Bronchial epithelial cell (primary cell): ENCODE measurements around the gene ZNF350. TPM values are rescaled to one million over a fixed set of nuclear protein-coding genes. Genes with fewer than 3 reads are reported as not detected.
"Not testable (repeated sequence)": the region's sequence is repeated elsewhere in the genome, so short reads cannot be mapped to it uniquely, and the experiment has no call there.

Source experiments
- DNase-seq: peaks from one replicate; pipeline ENCODE4 v3.0.0-alpha.2; 2010; ENCODE audit warnings: low read depth
- FAIRE-seq: peaks from 2 replicates; lab custom pipeline; 2011; peaks lifted over from hg19 to GRCh38; lab: Jason Lieb, UNC
- H3K27me3 ChIP-seq: 2 replicates; pipeline ENCODE4 v1.5.1; 2011; ENCODE audit warnings: low read length; ENCODE audit not compliant: control insufficient read depth, insufficient read depth
- H3K36me3 ChIP-seq: 2 replicates; pipeline ENCODE4 v1.5.1; 2011; ENCODE audit warnings: low read length; ENCODE audit not compliant: control insufficient read depth, insufficient read depth
- H3K4me3 ChIP-seq: 2 replicates; pipeline ENCODE4 v1.5.1; 2011; ENCODE audit warnings: mild to moderate bottlenecking, low read depth, low read length, control low read depth
- total RNA-seq: library from RNA; depleted of rRNA; stranded (reverse); fragments of >200 nt; gene quantifications from 2 replicates; pipeline ENCODE4 v1.2.1, GENCODE V29; 2014
- TF ChIP-seq, protein P1 (sequence below): IDR thresholded peaks from 2 replicates; pipeline ENCODE4 v1.5.1; 2011; ENCODE audit warnings: mild to moderate bottlenecking, moderate library complexity, low read length, control low read depth, inconsistent platforms; ENCODE audit not compliant: insufficient read depth, severe bottlenecking

The ZNF350 gene
- total RNA-seq, 1 donor from 2014 or later, result 11.6 TPM

DNA sequence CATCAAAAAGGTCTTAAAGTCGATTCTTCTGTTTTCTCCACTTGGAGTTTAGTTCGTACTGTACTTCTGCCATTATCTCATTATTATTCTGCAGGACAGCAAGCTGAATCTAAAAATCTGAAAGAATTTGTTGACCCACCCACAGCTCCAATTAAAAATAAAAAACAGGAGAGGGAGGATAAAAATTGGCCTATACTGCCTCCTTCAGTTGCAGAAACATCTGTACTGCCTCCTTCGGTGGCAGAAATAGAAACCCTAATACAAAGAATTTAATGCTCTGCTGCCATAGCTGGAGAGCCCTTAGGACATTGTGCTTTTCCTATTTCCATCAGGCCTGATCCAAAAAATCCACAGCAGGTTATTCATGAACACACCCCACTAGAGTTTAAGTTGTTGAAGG is 9.8 kb downstream of the ZNF350 start:
- TF ChIP-seq, protein P1, sequence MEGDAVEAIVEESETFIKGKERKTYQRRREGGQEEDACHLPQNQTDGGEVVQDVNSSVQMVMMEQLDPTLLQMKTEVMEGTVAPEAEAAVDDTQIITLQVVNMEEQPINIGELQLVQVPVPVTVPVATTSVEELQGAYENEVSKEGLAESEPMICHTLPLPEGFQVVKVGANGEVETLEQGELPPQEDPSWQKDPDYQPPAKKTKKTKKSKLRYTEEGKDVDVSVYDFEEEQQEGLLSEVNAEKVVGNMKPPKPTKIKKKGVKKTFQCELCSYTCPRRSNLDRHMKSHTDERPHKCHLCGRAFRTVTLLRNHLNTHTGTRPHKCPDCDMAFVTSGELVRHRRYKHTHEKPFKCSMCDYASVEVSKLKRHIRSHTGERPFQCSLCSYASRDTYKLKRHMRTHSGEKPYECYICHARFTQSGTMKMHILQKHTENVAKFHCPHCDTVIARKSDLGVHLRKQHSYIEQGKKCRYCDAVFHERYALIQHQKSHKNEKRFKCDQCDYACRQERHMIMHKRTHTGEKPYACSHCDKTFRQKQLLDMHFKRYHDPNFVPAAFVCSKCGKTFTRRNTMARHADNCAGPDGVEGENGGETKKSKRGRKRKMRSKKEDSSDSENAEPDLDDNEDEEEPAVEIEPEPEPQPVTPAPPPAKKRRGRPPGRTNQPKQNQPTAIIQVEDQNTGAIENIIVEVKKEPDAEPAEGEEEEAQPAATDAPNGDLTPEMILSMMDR, result no peak
- DNase-seq (no peak), FAIRE-seq (no peak)
- H3K36me3 ChIP-seq, result peaks cover 4% of the 10 kb centered on the region
- H3K4me3 ChIP-seq, result no peak overlapping the region
- no peaks in the 10 kb centered on the region for H3K27me3 ChIP-seq

DNA sequence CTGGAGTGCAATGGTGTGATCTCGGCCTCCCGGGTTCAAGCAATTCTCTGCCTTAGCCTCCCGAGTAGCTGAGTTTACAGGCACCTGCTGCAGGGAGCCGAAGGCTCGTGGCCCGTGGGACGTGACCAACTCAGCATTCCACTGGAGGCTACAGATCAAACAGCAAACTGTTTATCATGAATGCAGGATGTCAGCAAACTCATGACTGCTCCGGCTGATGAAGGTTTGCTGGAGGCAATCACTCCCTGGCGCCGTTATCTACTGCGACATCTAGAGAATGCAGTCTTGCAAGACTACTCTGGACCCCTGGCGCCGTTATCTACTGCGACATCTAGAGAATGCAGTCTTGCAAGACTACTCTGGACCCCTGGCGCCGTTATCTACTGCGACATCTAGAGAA is 10.9 kb downstream of the ZNF350 start:
- not testable (repeated sequence) for H3K27me3 ChIP-seq, H3K36me3 ChIP-seq, H3K4me3 ChIP-seq, FAIRE-seq, DNase-seq

DNA sequence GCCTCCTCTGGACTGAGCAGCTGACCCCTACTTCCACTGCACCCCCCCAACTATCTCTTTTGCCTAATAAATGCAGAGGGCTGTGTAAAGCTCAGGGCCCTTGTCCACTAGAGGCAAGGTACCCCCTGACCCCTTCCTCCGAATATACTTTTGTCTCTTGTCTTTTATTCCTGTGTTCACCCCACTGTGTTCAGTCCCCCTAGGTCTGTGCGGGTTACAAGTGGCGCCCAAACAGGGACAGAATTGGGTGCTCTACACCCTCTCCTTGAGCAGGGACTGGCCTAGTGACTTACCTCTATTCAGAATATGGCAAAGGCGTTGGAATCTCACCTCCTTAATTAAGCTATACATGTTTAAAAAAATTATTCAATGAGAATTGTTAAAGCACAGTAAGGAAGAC is 15.0 kb downstream of the ZNF350 start:
- DNase-seq, result no peak
- Histone ChIP-seq H3K27me3 (no peaks in the 10 kb centered on the region), H3K4me3 (no peak overlapping the region), H3K36me3 (peaks cover 11% of the 10 kb centered on the region)
- FAIRE-seq, result no peak
- TF ChIP-seq, protein P1, result no peak

DNA sequence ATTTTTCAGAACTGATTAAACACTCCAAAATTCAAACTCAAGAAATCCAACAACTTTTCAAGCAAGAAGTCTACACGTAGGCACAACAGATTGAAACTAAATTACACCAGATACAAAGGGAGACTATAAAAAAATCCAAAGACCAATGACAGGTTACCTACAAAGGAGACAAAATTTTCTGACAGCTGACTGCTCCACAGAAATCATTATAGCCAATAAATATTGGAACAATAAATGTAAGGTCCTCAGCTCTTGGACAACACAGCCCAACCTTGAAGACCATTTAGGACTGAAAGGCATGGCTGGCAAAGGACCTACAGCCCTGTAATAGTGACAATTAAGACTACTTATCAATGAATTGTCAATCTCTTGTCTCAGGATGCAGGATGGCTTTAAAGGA is 15.9 kb downstream of the ZNF350 start:
- Histone ChIP-seq H3K36me3 (peaks cover 14% of the 10 kb centered on the region), H3K27me3 (no peaks in the 10 kb centered on the region), H3K4me3 (no peak overlapping the region)
- FAIRE-seq (no peak), DNase-seq (no peak)
- TF ChIP-seq, protein P1, result no peak

DNA sequence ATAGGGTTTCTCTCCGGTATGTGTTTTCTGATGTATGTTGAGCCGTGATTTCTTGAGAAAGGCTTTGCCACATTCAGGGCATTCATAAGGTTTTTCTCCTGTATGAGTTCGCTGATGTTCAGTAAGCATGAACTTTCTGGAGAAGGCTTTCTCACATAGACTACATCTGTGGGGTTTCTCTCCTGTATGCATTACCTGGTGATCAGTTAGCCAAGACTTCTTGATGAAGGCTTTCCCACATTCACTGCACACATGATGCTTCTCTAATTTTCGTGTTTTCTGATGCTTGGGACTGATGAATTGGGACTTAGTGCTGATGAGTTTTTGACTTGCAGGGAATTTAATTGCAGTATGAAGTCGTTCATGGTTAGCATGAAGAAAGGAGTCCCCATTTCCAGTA is 21.1 kb downstream of the ZNF350 start:
- no peaks in the 10 kb centered on the region for H3K27me3 ChIP-seq
- FAIRE-seq, result no peak
- DNase-seq, result no peak
- TF ChIP-seq, protein P1, result no peak
- peaks cover 16% of the 10 kb centered on the region for H3K36me3 ChIP-seq
- no peak overlapping the region for H3K4me3 ChIP-seq

DNA sequence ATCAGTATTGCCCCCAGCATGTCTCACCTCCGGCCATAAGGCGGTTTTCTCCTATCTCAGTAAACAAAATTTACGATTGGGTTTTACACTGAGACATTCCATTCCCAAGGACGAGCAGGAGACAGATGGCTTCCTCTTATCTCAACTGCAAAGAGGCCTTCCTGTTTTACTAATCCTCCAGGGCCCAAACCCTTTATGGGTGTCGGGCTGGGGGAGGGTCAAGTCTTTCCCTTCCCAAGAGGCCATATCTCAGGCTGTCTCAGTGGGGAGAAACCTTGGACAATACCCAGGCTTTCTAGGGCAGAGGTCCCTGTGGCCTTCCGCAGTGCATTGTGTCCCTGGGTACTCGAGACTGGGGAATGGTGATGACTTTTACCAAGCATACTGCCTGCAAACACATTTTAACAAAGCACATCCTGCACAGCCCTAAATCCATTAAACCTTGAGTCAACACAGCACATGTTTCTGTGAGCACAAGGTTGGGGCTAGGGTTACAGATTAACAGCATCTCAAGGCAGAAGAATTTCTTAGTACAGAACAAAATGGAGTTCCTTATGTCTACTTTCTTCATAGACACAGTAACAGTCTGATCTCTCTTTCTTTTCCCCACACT is 25.9 kb downstream of the ZNF350 start:
- FAIRE-seq, H3K36me3 ChIP-seq, DNase-seq, H3K27me3 ChIP-seq, H3K4me3 ChIP-seq: not testable (repeated sequence)

DNA sequence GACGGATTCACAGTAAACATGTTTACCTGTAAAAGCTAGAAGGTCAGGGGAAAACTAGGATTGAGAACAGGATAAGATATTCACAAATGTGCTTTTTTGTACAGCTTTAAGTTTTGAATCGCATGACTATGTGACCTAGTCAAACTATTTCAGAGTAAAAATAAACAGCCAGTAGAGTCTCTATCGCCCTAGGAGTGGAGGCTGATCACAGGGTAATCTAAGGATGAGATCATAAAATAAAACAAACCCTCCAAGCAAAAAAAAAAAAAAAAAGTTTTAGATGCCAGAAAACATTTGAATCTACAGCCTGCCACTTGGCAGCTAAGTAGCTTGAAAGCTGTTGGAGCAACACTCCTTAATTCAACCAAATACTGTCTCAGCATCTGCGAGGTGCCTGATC is 26.8 kb downstream of the ZNF350 start:
- H3K27me3 ChIP-seq, result no peaks in the 10 kb centered on the region
- no peaks in the 10 kb centered on the region for H3K36me3 ChIP-seq
- TF ChIP-seq, protein P1, result no peak
- FAIRE-seq, result no peak
- DNase-seq, result no peak
- no peak overlapping the region for H3K4me3 ChIP-seq

DNA sequence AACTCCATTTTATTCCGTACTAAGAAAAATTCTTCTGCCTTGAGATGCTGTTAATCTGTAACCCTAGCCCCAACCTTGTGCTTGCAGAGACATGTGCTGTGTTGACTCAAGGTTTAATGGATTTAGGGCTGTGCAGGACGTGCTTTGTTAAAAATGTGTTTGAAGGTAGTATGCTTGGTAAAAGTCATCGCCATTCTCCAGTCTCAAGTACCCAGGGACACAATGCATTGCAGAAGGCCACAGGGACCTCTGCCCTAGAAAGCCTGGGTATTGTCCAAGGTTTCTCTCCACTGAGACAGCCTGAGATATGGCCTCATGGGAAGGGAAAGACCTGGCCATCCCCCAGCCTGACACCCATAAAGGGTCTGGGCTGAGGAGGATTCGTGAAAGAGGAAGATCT is 28.8 kb downstream of the ZNF350 start:
- not testable (repeated sequence) for H3K27me3 ChIP-seq, H3K4me3 ChIP-seq, FAIRE-seq, H3K36me3 ChIP-seq
- DNase-seq, result peak; percentile 44
